Vein endothelial cell (primary cell): ENCODE measurements around the gene CFAP107. TPM values are rescaled to one million over a fixed set of nuclear protein-coding genes. Genes with fewer than 3 reads are reported as not detected.

ENCODE experiments used
- total RNA-seq: library from RNA; depleted of rRNA; stranded (reverse); fragments of >200 nt; gene quantifications from 2 replicates; pipeline ENCODE4 v1.2.3, GENCODE V29; 2012

Gene CFAP107, protein sequence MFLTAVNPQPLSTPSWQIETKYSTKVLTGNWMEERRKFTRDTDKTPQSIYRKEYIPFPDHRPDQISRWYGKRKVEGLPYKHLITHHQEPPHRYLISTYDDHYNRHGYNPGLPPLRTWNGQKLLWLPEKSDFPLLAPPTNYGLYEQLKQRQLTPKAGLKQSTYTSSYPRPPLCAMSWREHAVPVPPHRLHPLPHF
- total RNA-seq: not detected in 2 replicates

DNA sequence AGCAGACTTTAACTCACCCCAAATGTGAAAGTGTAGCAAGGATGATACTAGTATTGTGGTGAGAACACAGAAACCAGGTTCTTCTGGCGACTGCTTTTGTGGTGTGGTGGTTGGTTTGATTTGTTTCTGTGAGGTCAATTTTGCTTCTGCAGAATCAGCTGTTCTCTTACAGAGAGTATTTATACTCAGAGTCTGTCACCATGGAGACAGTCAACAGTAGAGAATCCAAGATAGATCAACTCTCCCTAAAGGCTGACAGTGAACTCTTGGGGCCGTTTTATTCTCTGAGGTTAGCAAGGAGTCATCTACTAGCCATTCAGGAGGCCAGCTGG is at the start of gene CFAP107:
Gene CFAP107 (plus strand): TSS at position 209 of the 332 bp plus-strand sequence. CDS start 231 bp downstream, outside the sequence.

DNA sequence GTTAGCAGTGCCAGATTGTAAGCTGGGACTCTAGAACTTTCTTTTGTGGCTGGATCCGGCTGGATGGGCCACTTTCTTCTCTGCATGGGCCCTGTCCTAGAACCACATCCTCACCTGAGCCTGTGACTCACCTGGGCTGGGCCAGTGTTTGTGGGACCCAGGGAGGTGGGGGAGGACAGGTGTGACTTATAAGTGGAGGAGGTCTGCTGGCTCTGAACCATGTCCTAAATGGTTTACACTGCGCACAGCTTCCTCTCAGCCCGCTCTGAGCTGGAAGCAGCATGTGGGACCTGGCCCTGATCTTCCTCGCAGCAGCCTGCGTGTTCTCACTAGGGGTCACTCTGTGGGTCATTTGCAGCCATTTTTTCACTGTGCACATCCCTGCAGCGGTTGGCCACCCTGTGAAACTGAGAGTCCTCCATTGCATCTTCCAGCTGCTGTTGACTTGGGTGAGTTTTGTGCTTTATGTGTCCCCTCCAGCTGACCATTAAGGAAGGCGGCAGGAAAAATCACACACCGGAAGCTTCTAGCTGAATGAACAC is 30.0 kb upstream of the CFAP107 start, which contains the start of gene AADACL3:
Gene AADACL3 (plus strand): TSS at position 215 of the 542 bp plus-strand sequence. CDS start 67 bp downstream, at position 282.

DNA sequence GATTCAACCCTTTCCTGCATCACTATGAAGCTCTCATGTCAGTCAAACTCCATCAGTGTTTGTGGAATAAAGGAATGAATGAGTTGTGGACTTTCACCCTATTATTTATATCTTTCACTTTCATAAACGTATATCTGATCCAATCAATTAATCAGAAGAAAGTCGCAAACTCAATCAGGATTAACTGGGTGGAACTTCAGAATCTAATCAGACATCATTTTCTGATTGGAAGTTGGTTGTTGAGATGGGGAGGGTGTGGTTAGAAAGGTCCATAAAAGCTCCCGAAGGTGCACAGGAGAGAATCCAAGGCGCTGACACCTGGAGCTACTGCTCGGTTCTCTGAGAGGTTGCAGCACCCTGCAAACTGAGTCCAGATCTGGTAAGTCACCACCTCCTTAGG is 27.4 kb downstream of the CFAP107 start, which contains the start of gene PRAMEF12:
Gene PRAMEF12 (plus strand): TSS at position 301 of the 400 bp plus-strand sequence. CDS start 1,130 bp downstream, outside the sequence.

DNA sequence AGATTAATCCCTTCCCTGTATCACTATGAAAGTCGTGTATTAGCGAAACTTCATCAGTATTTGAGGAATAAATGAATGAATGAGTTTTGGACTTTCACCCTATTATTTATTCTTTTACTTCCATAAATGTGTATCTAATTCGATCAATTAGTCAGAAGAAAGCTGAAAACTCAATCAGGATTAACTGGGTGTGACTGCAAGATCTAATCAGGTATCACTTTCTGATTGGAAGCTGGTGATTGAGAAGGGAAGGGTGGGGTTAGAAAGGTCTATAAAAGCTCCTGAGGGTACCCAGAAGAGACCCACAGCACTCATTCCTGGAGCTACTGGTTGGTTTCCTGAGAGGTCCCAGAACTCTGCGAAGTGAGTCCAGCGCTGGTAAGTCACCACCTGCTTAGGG is 45.1 kb downstream of the CFAP107 start, which contains the start of gene PRAMEF1:
Gene PRAMEF1 (plus strand): TSS at position 301 of the 400 bp plus-strand sequence. CDS start 1,831 bp downstream, outside the sequence.

Other genes starting within 250 kb of the CFAP107 start
- 65.2 and 126 TPM in 2 replicates for gene DHRS3, start 128.0 kb upstream of the CFAP107 start, total RNA-seq
- not detected in 2 replicates for gene AADACL4, start 102.1 kb upstream of the CFAP107 start, total RNA-seq
- gene AADACL3, start 30.1 kb upstream of the CFAP107 start, total RNA-seq: not detected in 2 replicates
- not detected in 2 replicates for gene PRAMEF12, start 27.5 kb downstream of the CFAP107 start, total RNA-seq
- not detected in 2 replicates for gene PRAMEF1, start 45.2 kb downstream of the CFAP107 start, total RNA-seq
- gene PRAMEF11, start 85.2 kb downstream of the CFAP107 start, total RNA-seq: not detected in 2 replicates
- not detected in 2 replicates for gene HNRNPCL1, start 102.5 kb downstream of the CFAP107 start, total RNA-seq
- gene PRAMEF2, start 110.9 kb downstream of the CFAP107 start, total RNA-seq: not detected in 2 replicates
- gene PRAMEF4, start 140.0 kb downstream of the CFAP107 start, total RNA-seq: not detected in 2 replicates
- not detected in 2 replicates for gene PRAMEF10, start 152.1 kb downstream of the CFAP107 start, total RNA-seq
- not detected in 2 replicates for gene PRAMEF7, start 170.4 kb downstream of the CFAP107 start, total RNA-seq
- not detected in 2 replicates for gene PRAMEF6, start 201.4 kb downstream of the CFAP107 start, total RNA-seq